Dermis microvascular lymphatic vessel endothelial cell (primary cell): ENCODE results near the gene NDUFAB1. TPM values are rescaled to one million over a fixed set of nuclear protein-coding genes. Genes with fewer than 3 reads are reported as not detected.
"Not testable (repeated sequence)": the region's sequence is repeated elsewhere in the genome, so short reads cannot be mapped to it uniquely, and the experiment has no call there.

ENCODE experiments used
- DNase-seq, 2 donors: peaks; one replicate each; pipeline versions ENCODE4 v3.0.0 to v3.0.0-alpha.2; 2010; ENCODE audit warnings: low read depth in 2 of 2
- total RNA-seq: library from RNA; depleted of rRNA; stranded (reverse); fragments of >200 nt; gene quantifications from 2 replicates; pipeline ENCODE4 v1.2.1, GENCODE V29; 2014

NDUFAB1 gene
- total RNA-seq, 1 donor from 2014 or later: 202 TPM

DNA sequence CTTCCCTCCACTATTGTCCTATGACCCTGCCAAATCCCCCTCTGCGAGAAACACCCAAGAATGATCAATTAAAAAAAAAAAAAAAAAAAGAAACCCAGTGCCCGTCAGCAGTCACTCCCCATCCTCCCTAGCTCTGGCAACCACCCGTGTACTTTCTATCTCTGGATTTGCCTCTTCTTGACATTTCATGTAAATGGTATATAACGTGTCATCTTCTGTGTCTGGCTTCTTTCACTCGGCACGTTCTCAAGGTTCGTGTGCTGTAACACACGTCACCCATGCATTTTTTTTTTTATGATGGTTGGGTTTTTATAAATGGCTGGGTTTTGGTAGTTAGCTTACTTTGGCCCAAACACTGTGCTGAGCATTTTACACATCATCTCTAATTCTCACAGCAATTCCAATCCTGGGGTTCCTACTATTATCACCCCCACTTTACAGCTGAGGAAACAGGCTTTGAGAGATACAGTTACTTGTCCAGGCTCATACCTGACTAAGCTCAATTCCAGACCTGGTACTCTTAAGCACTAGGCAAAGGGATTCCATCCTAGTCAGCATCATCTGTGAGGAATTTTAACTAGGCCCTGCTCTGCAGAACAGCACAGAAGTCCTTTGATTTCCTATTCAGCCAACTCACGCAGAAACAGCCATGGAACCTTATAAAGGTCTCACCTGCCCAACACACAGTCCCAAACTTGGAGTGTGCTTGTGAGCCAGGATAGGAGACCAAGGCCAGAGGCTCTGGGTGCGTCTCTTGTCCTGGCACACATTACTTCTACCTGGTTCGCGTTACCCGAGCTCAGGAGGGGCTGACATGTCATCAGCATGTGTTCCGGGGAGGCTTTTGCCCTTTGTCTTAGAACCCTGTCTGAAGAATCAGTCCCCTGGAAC lies 11.7 kb downstream of the NDUFAB1 start:
- no peak for DNase-seq

DNA sequence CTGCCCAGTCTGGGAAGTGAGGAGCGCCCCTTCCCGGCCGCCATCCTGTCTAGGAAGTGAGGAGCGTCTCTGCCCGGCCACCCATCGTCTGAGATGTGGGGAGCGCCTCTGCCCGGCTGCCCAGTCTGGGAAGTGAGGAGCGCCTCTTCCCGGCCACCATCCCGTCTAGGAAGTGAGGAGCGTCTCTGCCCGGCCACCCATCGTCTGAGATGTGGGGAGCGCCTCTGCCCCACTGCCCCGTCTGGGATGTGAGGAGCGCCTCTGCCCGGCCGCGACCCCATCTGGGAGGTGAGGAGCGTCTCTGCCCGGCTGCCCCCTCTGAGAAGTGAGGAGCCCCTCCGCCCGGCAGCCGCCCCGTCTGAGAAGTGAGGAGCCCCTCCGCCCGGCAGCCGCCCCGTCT lies 12.8 kb downstream of the NDUFAB1 start:
- DNase-seq: not testable (repeated sequence)

DNA sequence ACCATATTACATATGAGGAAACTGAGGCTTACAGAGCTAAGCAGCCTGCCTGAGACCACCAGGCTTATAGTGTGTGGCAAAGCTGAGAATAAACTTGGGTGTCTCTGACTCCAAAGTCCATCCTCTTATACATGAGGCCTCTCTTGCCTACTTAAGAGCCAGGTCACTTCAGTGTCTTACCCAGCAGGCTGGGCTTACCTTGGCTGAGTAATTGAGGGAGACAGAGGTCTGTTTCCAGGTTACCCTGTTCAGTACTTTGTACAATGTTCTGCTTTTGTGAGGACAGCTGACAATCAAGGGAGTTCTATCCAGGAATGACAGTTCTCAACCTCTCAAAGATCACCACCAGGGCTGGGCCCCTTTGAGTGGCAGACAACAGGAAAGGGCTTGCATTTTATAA lies 14.4 kb downstream of the NDUFAB1 start:
- no peak for DNase-seq

DNA sequence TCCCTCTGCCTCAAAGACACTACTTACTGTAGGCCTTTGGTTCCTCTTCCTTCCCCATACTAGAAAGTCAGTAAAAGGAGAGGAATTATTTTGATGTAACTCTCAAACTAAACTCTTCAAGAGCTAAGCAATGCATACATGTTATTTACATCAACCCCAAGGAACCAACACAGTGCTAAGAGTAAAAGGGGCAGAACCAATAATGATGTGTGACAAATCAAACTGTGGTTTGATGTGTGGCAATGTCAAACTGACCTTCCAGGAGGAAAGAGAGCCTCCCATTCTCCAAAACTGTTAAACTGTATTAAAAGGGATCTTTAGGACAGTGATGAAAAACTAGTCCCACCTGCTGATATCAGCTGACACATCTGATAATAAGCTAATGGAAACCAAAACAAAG lies 15.7 kb downstream of the NDUFAB1 start:
- no peak for DNase-seq

DNA sequence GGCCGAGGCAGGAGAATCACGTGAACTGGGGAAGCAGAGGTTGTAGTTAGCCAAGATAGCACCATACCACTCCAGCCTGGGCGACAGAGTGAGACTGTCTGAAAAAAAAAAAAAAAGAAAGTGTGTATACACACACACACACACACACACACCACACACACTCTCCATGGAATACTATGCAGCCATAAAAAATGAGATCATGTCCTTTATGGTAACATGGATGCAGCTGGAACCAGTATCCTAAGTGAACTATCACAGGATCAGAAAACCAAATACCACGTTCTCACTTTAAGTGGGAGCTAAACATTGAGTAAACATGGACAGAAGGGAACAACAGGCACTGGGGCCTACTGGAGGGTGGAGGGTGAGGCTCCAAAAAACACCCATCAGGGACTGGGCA lies 16.7 kb downstream of the NDUFAB1 start:
- DNase-seq: no peak

DNA sequence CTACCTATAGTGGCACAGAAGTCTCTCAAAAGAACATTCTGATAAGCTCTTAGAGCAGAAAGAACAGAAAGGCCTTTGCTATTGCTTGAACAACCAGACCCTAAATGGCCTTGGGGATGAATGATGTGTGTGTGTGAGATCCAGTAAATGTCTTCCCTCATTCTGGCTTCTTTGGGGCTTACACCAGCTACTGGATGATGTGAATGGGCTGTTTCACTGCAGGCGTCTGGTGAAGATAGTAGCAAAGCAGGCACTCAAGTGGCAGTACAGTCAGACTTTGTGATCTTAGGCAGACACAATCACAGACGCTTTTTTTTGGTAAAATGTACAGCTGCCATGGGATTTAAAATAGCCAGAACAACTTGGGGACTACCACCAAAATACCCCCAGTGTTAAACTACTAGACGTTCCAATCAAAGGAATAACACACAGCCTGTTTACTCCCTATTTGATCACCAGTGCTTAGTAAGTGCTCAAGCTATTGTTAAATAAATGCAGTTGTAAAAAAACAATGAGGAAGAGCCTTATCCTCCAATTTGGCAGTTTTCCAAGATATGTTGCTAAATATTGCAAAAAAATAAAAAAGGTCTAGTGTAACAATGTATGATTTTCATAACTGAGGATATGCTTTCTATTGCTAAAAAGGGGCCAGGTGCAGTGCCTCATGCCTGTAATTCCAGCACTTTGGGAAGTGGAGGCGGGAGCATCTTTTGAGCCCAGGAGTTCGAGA lies 17.9 kb downstream of the NDUFAB1 start:
- DNase-seq: peak; percentile 78 to 79

DNA sequence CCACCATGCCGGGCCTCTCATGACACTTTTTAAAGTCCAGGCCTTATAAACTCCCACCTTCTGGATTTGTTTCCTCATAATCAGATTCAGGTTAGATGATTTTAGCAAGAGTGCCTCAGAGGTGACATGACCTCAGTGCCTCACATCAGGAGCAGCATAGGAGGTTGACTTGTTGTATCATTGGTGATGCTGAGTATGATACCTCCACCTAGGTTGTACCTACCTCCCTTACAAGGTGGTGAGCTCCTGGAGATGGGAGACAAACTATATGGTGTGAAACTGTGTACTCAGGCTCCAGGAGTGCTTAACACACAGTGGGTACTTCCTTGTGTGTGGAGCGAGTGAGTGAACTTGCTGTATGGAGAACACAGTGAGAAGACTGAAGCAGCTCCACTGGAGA lies 18.6 kb downstream of the NDUFAB1 start:
- DNase-seq: no peak

DNA sequence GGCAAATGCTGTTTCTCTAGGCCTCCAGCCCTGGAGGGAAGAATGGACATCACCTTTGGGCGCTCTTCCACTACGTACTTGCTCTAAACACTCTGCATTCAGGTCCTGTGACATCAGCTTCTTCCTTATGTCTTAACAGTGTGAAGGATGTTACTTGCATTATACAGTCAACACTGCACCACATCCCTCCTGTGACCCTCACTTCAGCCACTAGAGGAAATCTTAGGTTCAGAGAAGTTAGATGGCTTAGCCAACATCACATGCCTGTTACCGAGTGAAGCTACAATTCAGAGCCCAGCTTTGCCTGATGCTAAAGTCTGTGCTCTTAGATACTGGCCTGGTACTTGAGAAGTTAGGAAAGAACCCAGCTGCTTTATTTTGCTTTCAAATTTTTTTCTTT lies 20.3 kb downstream of the NDUFAB1 start:
- no peak for DNase-seq

DNA sequence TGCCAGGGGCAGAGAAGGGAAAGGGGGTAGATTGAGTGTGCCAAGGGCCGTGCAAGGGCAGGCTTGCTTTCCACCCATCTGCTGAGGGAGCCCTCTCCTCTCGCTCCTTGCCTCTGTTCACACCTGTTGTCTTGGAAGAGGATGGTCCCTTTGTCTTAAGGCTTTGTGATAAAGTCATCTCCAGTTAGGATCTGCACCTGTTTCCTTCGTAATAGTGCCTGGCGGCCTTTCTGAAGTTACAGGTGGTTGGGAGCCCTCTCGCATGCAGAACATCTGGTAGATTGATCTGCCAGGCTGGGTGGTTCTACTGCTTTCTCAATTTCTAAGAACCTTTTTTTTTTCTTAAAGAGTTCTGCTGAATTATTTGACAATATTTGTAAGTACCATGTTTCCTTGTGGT lies 22.3 kb downstream of the NDUFAB1 start:
- DNase-seq: no peak

DNA sequence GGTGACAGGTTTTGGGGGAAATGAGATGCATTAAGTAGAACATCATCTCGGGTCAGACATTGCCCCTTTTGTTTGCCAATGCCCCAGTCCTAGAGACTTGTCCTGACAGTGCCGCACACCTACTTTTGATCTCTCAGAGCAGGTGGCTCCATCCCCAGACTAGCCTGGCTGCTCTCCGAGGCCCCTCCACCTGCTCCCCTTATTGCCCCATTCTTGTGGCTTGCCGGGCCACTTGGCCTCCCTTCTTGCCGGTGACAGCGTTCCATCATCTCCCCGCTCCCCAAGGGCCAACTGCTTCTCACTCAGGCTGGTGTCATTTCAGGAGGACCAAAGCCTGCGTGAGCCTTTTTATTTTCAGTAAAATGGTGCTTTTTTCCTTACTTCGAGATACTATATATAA lies 23.7 kb downstream of the NDUFAB1 start:
- DNase-seq: no peak

DNA sequence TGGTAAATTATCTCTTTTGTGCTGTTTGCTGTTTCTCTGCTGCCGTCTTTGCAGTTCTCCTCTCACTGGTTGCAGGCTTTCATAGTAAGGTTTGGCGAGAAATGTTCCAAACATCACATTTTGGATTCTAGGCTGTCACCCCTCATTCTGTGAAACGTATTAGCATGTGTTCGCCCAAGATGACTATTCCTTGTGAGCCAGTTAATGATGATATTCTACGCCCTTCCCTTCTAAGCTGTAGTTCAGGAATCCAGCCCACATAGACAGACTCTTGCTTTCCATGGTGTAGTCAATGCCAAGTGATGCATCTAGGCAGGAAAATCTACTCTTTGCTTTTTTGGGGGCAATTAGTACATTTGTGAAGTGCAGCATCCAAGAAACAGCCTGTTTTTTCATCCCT lies 24.2 kb downstream of the NDUFAB1 start:
- no peak for DNase-seq

DNA sequence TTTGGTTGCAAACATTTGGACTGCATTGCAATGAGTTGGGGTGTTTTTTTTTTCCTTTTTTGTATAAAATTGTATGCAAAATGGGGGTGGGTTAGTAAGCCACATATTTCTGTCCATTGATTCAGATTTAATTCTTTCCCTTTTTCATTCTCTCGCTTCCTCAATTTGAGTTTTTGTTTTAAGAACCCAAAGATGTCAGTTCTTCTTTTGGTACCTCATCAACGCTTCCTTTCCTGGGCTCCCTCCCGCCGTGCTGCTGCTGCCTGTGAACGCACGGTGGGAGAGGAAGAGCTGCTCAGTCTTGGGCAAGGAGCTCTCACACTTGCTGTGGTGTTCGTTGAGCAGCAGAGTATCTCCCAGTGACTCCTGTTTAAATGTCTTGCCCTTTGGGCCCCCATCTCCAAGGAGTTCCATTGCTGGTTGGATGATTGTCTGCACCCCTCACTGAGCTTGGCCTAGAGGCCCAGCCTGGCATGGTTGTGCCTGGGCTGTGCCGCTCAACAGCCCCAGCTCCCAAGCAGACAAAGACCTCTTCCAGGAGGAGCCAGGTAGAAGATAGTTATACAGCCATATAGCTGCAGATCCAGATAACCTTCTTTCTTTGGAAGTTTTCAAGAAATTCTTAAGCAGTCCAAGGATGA lies 25.0 kb downstream of the NDUFAB1 start:
- no peak for DNase-seq

DNA sequence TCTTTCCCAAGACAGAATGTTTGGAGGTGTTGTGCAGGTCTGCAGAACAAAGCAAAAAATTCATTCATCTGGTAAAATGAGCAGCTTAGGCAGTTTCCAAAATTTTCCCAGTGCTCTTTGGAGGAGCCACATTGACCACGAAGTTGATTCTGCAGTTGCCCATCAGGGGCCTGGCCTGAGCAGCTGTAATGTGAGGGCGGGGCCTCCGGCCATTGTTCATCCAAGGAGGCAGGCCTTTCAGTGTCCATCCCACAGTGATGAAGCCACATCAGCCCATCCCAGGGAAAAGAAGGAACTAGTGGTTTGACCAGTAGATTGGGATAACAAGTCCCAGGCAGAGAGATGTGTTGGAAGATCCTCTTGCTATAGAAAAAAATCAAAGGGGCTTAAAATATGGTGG lies 28.5 kb downstream of the NDUFAB1 start:
- no peak for DNase-seq

DNA sequence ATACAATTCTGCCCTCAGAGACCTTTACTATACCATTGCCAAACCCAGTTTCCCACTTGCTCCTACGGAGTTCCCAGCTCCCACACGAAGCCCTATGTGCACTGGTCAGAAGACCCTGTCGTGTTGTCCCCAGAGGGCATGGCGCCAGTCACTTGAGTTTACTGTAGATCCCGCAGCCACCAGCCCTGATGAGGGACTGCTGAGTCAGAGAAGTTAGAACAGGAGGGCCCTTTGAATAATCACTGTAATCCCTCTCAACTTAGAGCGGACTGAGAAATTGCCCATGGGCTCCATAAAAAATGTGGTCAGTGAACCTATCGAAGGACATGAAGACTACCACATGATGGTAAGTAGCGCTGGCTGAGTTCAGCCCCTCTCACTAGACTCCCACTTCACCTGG lies 29.4 kb downstream of the NDUFAB1 start:
- no peak for DNase-seq

DNA sequence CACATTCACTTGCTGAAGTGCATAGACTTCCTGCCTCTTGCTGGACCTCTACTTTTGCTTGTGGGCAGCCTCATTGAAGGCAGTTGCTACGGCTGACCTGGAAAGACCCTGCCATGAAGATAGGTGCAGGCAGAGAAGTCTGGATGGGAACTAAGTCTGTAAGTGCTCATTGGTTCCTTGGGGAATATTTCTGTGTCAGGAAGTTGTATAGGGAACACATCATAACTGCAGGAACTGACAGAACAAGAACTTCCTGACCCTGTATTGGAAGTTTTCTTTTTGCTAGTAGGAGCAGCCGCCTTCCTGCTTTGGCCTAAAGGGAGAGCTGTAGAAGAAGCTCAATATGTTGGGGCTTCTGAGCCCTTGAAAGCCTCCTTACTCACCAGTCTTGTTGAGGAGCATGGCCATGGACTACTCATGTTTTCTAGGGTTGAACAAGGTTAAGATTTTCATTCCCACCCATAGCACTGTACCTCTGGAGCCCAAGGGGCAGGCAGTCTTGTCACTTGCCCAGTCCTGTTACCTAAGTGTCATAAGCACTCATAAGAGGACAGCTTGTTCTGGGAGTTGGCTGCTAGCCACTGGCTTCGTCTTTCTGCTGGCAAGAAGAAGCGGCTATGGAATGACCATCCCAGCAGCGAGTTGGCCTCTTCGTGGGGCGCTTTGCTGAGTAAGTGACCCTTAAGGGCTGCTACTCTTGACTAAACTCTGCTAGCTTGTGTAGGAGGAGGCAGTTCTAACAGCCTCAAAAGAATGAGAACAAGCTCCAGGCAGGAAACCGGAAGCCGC lies 31.3 kb downstream of the NDUFAB1 start:
- DNase-seq: peak in 1 of 2 donors; percentile 18

DNA sequence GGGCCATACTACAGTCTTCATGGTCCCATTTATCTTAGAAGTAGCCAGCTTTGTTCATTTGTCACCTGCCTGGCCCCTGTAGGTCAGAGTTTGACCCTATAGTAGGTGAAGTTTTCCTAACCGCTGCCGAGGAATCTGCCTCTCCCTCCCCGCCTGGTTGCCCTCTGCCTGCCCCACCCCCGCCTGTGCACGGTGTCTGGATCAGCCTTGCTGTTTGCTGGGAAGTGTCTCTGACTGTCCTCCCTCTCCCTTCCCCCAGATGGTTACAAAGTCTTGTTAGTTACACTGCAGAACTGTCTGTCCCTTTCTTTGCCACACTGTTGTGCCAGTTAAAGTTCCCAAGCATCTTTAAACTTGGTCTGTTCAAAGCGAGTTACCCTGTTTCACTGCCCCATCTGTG lies 32.9 kb downstream of the NDUFAB1 start:
- DNase-seq: no peak

DNA sequence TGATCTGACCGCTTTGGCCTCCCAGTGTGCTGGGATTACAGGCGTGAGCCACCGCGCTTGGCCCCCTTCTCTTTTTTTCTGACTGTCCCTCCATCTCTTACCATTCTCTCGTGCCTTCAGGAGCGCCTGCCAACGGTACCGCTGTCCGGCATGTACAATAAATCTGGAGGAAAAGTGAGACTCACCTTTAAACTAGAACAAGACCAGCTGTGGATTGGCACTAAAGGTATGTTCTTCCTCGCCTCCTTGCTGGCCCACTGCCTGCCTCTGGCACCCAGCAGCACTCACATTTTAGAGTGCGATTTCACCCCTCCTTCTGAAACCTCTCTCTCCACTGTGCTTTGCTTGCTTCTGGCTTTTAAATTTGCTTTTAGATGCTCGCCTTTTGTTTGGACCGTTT lies 33.6 kb downstream of the NDUFAB1 start:
- no peak for DNase-seq

DNA sequence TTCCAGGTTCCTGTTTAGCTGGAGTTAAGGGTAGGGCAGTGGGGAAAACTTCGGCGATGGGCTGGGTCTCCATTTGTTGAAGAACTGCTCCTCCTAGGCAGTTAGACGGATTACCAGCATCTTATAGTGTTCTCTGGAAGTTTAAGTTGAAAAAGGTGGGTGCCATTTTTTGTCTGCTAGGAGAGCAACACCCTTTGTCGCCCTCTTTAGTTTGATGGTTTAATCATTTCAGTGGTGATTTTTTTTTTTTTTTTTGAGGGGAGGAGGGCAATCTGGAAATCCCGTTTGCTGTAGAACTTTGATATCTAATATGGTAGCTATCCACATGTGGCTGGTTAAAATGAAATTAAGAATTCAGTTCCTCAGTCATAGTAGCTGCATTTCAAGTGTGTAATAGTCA lies 34.5 kb downstream of the NDUFAB1 start:
- no peak for DNase-seq

DNA sequence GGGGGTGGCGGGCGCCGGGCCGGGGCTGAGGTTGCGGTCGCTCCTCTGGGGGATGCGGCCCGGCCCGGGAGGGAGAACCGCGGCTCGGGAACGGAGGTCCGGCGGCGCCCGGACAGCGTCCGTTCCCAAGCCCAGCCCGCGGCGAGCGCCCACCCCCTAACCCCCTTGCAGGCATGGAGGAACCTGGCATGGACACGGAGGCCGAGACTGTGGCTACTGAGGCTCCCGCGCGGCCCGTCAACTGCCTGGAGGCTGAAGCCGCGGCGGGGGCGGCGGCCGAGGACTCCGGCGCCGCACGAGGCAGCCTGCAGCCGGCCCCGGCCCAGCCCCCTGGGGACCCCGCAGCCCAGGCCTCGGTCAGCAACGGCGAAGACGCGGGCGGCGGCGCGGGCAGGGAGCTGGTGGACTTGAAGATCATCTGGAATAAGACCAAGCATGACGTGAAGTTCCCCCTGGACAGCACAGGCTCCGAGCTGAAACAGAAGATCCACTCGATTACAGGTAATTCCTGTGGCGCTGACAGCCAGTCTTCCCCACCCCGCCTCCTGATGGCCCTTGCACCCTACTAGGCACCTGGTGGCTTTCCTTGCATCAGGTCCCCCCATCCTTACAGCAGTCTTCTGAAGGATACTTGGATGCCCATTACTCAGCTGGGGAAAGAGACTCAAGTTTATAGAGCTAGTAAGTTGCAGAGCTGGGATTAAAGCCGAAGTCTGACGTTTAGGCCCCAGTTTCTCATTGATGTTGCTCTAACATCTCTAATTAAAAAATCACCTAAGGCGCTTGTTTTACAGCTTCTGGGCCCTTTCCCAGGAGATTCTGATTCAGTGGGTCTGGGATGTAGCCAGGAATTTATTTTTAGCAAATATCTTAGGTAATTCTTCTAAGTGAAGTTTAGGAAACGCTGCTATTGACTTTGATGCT lies 38.1 kb downstream of the NDUFAB1 start:
- peak in 1 of 2 donors; percentile 49 for DNase-seq
